PFSK-1 (cell line): Measurements from ENCODE around the gene HAP1.

Experiments
- FOXP2 ChIP-seq: optimal IDR thresholded peaks from 2 replicates; pipeline ENCODE3; 2011; ENCODE audit warnings: borderline replicate concordance, control low read depth, inconsistent platforms; ENCODE audit not compliant: insufficient read depth; ENCODE audit errors: extremely low read length, extremely low read depth
- POLR2AphosphoS5 ChIP-seq: IDR thresholded peaks from 2 replicates; pipeline ENCODE4 v1.6.1; 2012; ENCODE audit warnings: low read depth, mild to moderate bottlenecking, control low read depth, low read length, moderate library complexity
- SIN3A ChIP-seq: IDR thresholded peaks from 2 replicates; pipeline ENCODE4 v1.6.1; 2012; ENCODE audit warnings: mild to moderate bottlenecking, low read length, moderate library complexity, borderline replicate concordance; ENCODE audit not compliant: insufficient read depth

The HAP1 gene

DNA sequence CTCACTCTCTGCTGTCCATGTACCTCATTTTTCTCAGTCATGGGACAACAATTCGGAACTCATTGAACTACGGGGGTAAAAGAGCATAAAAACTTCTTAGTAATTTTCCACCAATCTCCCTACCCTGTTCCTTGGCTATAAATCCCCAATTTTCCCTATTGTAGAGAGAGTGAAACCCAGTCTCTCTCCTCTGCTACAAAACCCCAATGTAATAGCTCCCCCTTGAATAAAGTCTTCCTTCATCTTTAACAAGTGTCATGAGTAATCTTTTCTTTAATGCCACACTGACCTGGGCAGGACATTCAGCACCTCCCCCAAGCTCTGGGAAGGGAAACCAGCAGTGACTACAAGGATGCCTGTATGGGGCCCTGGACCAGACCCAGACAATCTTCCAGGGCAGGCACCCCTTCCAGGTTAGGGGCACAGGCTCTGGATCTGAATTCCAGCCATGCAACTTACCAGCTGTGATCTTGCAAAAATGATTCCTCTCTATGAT is 56.0 kb downstream of the HAP1 start:
- TF ChIP-seq FOXP2 = no peak
- peak; percentile 85; the same call in 1 of the 2 replicates for TF ChIP-seq POLR2AphosphoS5

DNA sequence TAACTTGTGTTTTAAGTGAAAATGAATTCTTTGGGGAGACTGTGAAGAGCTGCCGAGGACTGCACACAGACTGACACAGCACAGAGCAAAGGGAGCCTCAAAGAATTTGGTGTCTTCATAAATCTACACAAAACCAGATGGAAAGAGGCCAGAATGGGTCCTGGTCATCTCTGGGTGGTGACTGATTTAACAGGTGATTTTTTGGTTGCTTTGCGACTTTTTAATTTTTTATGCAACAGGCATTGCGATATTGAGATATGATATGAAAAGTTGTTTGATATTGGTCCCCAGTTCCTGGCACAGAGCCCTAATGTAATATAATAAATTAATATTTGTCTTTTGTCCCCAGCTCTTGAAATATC is 58.4 kb downstream of the HAP1 start:
- no peak for TF ChIP-seq SIN3A
